GM18858 (cell line): Measurements from ENCODE around the gene OLFML2A.
"Not testable (repeated sequence)": the region's sequence is repeated elsewhere in the genome, so short reads cannot be mapped to it uniquely, and the experiment has no call there.

Experiments used
- ATAC-seq: cut with Tn5 transposase; IDR thresholded peaks from one replicate; pipeline ENCODE4 v1.9.1; 2021; ENCODE audit not compliant: unreplicated experiment

The OLFML2A gene

DNA sequence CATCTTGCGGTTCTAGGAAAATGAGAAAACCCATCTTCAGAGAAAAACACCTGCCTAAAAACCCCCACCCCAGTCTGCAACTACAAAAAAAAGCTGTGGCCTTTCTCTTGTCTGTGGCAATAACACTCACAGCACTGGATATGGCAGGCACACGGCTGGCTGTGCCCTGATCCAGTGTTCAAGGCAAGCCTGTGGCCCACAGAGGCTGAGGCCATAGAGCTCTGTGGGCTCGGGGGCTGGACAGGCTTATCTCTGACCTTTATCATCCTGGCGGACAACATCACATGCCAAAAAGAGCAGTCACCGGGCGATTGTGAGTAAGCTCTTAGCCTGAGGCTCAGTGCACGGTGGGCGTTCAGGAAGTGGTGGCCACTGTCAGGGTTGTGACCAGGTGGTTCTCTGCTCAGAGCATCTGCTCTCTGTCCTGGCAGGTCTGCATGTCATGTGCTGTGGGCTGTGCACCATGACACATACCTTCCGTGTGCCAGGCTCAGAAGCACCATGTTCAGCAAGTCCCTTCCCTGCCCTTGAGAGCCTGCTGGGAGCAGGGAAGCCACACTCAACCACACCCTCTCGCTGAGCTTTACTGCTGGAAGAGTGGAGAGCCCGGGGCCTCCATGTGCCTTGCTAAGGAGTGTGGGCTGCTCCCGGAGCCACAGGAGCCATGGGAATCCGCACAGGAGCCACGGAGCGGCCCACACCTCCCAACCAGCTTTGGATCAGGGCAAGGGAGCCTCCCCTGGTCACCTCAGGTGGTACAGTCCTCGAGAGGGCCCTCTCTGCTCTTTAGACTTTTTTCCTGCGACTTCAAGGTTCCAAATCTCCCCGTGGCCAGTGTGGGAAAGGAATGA is 41.7 kb downstream of the OLFML2A start:
- no peak for ATAC-seq

DNA sequence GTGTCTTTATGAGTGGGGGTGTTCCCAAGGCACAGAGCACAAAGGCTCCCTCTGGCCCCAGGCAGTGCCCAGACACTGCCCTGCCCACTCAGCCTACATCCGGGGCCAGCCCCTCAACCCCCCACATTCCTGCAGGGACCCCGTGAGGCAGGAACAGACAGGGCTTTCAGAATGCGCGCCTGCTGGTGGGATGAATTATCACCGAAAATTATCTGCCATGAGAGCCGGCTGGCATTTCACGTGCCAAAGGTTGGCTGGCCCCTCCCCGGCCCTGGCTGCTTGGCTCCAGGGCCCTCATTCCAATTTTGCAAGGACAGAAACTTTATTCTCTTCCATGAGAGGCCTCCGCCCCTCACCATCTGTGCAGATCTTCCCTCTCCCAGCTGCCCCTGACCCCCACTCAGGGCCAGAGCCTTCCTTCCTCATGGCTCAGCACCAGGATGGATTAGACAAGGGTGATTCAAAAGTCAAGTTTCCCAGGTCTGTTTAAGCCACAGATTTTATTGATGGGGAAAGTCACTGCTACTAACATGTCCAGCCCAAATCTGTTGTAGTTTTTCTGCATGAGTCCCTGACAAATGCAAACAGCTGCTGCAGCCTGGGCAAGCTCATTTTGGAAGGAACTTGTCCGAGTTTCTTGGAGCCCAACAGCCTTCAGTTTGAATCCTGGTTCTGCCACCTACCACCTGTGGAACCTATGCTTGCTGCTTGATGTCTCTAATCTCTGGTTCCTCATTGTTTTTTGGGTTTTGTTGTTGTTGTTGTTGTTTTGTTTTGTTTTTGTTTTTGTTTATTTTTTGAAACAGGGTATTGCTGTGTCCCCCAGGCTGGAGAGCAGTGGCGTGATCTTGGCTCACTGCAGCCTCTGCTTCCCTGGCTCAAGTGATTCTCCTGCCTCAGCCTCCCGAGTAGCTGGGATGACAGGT is 44.0 kb downstream of the OLFML2A start:
- ATAC-seq, result no peak

DNA sequence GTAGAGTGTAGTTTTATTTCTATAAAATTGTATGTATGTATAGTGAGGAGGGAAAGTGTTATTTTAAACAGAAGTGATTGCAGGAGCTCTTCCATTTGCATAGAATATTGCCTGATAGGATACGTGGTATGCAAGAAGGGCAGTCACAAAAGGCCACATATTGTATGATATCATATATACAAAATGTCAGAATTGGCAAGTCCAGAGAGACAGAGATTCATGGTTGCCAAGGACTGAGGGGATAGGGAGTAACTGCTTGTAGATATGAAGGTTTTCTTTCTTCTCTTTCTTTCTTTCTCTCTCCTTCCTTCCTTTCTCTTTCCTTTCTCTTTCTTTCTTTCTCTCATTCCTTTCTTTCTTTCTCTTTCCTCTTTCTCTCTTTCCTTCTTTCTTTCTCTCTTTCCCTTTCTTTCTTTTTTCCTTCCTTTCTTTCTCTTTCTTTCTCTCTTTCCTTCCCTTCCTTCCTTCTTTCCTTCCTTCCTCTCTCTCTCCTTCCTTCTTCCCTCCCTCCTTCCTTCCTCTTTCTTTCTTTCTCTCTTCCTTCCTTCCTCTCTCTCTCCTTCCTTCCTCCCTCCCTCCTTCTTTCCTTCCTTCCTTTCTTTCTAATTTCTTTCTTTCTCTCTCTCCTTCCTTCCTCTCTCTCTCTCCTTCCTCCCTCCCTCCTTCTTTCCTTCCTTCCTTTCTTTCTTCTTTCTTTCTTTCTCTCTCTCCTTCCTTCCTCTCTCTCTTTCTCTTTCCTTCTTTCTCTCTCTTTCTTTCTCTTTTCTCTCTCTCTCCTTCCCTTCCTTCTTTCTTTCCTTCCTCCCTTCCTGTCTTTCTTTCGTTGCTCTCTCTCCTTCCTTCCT is 51.8 kb downstream of the OLFML2A start:
- no peak for ATAC-seq

DNA sequence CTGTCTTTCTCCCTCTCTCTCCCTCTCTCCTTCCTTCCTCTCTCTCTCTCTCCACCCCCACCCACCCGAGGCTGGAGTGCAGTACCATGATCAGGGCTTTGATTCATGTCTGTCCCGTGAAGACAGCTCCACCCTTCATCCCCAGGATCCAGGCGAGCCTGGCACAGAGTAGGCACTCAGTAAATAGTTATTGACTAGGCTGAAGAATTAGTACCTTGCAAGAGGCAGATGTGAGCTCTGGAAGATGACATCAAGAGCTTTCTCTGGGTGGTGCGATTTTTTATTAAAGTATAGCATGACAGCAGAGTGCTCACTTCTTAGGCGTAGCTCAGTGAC is 52.4 kb downstream of the OLFML2A start:
- no peak for ATAC-seq

DNA sequence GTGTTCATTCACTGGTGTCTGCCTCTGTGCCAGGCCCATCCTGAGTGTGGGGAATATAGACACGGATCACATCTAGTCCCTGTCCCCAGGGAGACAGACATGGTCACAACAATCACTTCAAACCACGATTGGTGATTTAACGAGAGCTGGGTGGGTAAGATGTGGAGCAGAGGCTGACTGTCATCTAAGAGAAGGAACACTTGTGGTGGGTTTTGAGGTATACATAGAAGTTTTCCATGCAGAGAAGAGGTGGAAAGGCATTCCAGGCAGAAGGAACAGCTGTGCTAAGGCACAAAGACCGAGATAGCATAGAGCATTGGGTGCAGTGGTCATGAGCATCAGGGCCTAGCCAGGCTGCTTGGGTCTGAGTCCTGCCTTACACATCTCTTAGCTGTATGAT is 53.7 kb downstream of the OLFML2A start:
- ATAC-seq, result no peak

DNA sequence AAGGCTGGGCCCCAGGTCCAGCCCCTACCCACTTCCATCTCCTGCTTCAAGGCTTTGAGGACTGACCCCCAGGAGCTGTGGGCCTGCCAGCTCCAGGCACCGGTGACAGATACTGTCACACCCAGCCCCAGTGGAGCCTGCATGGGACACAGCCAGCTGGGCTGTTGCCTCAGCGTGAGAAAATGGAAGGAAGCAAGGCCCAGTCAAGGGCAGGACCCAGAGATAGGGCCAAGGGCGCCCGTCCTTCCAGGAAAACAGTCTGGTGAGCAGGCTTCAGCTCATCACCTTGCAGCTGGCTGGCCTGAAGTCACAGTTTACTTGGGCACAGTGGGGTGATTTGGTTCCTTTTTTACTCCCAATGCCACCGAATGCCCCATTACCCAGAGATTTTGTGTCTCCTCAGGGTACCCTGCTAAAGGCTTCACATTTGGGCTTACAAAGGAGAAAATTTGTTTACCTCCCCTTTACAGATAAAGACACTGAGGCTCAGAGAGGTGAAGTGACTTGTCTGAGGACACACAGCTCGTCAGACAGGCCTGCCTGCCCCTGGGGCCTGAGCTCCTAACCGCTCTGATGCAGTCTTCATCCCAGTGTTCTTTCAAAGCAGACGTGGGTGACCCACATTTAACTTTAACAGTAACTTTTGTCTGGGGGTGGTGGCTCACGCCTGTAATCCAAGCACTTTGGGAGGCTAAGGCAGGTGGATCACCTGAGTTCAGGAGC is 54.9 kb downstream of the OLFML2A start:
- ATAC-seq, result no peak

DNA sequence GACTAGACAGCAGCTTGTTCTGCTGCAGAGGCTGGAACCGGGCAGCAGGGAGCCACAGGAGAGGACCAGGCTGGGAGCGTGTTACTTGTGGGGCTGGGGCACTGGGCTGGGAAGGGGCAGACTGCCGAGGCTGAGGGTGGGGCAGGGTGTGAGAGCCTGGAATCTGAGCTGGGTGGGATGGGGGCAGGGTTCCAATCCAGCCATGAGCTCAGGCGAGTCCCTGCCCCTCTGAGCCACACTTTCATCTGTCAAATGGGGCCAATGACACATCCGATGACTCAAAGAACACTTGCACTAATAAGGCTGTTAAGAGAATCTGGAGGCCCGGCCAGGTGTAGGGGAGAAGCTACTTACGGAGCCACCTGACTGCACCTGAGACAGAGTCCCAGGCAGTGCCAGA is 57.7 kb downstream of the OLFML2A start:
- ATAC-seq, result no peak

DNA sequence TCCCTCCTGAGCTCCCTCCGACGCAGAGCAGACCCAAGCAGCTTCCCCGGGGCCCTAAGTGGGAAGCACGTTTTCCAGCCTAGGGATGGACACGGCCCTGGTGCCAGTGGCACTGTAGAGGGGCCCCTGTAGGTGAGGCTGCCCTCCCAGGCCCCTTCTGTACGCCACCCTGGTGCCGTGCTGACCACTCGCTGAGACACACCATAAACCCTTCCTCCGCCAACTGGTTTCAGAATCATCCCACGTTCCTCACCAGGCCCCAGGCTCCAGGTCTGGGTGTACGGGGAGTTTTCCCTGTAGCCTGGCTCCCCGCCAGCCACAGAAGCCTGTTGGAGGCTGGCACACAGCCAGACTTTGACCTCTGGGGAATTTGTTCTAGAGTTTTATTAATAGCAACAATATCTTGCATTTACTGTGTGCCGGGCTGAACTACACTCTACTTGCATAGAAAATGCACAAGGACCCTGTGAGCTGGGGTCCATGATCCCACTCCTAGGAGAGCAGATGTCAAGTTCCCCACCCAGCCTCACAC is 58.2 kb downstream of the OLFML2A start:
- no peak for ATAC-seq

DNA sequence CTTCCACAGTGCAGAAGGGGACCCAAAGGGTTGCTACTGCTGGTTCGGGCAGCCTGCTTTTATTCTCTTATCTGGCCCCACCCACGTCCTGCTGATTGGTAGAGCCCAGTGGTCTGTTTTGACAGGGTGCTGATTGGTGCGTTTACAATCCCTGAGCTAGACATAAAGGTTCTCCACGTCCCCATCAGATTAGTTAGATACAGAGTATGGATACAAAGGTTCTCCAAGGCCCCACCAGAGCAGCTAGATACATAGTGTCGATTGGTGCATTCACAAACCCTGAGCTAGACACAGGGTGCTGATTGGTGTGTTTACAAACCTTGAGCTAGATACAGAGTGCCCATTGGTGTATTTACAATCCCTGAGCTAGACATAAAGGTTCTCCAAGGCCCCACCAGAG is 61.2 kb downstream of the OLFML2A start:
- ATAC-seq, result not testable (repeated sequence)

DNA sequence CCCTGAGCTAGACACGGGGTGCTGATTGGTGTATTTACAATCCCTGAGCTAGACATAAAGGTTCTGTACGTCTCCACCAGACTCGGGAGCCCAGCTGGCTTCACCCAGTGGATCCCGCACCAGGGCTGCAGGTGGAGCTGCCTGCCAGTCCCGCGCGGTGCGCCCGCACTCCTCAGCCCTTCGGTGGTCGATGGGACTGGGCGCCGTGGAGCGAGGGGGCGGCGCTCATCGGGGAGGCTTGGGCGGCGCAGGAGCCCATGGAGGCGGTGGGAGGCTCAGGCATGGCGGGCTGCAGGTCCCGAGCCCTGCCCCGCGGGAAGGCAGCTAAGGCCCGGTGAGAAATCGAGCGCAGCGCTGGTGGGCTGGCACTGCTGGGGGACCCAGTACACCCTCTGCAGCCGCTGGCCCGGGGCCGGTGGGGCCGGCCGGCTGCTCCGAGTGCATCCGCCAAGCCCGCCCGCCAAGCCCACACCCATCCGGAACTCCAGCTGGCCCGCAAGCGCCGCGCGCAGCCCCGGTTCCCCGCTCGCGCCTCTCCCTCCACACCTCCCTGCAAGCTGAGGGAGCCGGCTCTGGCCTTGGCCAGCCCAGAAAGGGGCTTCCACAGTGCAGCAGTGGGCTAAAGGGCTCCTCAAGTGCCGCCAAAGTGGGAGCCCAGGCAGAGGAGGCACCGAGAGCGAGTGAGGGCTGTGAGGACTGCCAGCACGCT is 61.8 kb downstream of the OLFML2A start:
- ATAC-seq, result not testable (repeated sequence)

DNA sequence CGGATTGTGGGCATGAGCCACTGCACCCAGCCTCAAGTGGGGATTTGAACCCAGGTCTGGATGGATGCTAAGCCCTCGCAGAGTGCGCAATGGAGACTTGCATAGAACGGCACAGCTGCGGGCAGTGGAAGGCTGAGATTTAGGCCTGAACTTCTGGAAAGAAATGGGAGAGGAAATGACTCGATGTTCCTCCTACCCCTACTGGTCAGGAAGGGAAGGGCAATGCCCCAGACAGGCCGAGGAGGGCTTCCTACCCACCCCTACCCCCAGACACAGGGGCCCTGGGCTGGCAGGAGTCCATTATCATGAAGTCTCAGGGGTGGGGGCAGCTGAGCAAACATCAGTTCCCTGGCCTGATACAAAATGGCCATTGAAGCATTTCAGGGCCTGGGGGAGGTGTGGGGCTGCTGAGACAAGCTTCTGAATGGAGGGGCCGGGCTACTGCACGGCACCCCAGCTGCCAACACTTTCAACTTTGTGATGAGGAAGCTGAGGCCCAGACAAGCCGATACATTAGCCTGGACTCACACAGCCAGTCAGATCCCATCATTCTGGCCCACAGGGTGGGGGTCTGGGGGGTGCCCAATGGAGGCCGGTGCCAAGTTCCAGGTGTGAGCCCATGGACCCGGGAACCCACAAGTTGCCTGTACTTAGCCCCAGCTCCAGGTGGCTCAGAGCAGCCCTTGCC is 62.8 kb downstream of the OLFML2A start:
- ATAC-seq, result no peak

DNA sequence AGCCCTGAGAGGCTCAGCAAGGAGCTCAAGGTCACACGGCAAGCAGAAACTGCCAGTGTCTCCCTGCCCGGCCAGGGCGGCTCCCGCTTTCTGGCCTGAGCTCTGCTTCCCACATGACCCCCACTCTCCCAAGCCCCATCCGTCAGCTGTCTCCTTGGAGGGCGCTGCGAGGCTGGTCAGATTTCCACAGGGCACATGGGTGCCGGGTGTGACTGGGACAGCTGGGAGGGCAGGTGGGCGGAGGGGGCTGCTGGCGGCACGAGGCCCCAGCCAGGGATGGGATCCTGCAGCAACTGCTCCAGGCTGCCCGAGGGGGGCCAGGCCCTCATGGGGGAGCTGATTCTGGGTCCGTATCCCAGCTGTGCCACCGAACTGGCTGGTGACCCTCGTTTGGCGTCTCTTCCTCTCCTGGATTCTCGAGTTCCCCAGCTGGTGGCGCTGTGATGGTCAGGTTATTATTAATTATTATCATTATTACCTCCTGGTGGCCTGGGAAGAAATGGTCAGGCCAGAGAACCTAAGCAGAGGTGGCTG is 63.4 kb downstream of the OLFML2A start:
- ATAC-seq, result no peak

DNA sequence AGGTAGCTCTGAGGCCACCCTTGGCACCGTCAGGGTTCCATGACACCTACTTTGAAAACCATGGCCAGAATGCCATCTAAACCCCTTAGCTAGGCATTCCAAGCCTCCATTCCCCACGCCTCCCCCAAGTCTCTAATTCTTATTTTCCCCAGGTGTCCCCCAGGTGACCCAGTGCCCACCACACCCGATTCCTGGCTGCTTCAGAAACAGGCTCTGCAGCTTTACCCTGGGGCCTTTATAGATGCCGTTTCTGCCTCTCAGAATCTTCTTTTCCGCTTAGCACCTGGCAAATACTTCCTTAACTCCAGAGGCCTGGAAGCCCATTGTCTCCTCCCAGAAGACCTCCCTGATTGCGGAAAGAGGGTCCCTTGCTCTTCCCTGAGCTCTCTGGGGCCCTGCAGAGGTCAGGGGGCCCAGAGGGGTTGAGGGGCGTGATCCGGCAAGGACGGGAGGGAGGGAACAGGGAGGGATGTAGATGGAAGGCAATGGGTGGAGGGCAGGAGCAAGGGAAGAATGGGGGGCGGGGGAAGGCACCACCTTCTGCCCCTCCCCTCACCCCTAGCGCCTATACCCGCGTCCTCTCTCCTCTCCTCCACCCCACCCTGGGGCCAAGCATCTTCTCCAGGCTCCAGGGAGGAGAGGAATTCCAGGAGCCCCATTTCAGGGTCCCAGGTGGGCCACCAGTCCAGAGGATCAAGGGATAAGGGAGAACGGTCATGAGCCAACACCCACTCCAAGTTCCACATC is 64.3 kb downstream of the OLFML2A start:
- ATAC-seq, result no peak

DNA sequence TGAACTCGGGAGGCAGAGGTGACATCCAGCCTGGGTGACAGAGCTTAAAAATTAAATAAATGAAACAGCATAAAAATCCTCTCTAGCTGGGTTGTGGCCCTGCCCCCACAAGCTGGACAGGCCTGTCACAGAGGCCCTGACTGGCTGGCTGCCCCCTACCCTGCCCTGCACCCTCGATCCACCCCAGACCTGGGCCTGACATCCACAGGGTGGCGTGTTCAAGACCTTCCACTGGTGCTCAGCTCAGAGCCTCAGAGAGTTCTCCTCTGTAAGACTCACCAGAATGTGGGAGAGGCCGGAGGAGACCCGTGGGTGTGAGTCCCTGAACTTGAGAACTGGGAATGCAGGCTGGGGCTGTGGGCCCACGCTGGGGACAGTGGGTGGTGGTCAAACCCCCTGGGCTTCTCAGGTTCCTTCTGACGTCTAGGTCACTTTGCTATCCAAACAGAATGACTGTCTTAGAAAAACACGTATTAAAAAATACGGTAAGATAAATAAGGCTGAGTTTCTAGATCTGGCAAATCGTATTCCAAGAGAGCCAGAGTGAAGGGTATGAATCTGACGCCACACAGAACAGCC is 66.6 kb downstream of the OLFML2A start:
- ATAC-seq, result no peak

DNA sequence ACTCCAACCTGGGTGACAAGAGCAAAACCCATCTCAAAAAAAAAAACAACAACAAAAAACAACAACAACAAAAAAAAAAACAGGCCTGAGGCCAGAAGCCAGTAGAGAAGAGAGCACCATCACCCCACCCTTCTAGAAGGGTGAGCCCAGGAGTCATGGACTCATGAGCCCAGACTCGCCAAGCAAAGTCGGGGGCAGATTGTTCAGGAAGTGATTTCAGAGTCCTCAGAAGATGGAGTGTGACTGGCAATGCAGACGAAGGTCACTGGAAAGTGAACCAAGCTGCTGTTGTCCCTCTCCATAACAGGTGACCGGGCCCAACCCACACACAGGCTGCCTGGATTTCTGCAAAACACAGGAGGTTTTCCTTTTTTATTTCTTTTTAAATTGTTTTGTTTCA is 67.4 kb downstream of the OLFML2A start:
- ATAC-seq, result no peak

DNA sequence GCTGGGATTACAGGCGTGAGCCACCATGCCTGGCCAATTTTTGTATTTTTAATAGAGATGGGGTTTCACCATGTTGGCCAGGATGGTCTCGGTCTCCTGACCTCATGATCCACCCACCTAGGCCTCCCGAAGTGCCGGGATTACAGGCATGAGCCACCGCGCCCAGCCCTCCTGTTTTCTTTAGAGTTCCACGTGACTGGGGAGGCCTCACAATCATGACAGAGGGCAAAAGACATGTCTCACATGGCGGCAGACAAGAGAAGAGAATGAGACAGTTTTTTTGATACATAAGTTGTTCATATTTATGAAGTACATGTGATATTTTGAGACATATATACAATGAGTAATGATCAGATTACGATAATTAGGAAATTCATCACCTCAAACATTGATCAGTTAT is 69.5 kb downstream of the OLFML2A start:
- ATAC-seq, result not testable (repeated sequence)

DNA sequence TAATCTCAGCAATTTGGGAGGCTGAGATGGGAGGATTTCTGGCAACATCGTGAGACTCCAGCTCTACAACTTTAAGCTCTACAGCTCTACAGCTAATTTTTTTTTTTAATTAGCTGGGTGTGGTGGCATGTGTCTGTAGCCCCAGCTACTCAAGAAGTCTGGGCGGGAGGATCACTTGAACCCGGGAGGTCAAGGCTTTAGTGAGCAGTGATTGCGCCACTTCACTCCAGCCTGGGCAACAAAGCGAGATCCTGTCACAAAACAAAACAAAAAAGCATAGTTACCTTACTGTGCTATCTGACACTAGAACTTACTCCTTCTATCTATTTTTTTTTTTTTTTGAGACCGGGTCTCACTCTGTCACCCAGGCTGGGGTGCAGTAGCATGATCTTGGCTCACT is 70.0 kb downstream of the OLFML2A start:
- no peak for ATAC-seq

DNA sequence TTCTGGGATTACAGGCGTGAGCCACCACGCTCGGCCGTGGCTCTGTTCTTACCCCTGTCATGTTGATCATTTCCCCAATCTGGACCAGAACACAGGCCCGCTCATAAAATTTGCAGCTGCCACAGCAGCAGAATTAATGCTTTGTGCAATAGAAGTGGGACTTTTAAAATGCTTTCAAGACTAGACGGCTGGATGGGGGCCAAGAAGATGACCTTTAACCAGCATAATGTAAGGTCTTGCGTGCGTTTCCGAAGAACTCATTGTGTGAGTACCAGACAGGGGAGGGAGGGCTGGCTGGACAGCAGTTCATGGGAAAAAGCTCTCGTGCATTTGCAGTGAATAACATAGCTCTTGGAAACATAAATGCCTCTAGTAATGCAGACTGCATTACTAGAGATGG is 72.9 kb downstream of the OLFML2A start:
- ATAC-seq, result no peak
